ENCODE data around the gene TNXB.

The TNXB gene

GRCh38 chr6:32082478-32082877, 26.7 kb downstream of the TNXB start:
- DNase-seq (ENCODE audit: low spot score): no peak
- no peaks in the 10 kb centered on the region for H3K36me3 ChIP-seq (replicated peaks in 1 of 2; ENCODE audit: control insufficient read depth in 2 of 2, insufficient read depth in 2 of 2, low read length in 2 of 2)
- no peak overlapping the region for H4K91ac ChIP-seq (ENCODE audit: low read depth, low read length, poor library complexity)
- no peak overlapping the region for H2BK5ac ChIP-seq (ENCODE audit: low read length)
- H3K9me3 ChIP-seq (replicated peaks in 1 of 2; ENCODE audit: control insufficient read depth in 2 of 2, insufficient read depth in 1 of 2, low read depth in 1 of 2, low read length in 2 of 2): no peaks in the 10 kb centered on the region
- no peak overlapping the region for H4K8ac ChIP-seq (ENCODE audit: low read depth, low read length)
- no peak overlapping the region for H3K23ac ChIP-seq (ENCODE audit: low read depth, low read length, poor library complexity)
- no peak overlapping the region for H3K27ac ChIP-seq (replicated peaks; ENCODE audit: low read length)
- H3K14ac ChIP-seq (ENCODE audit: low read length): no peak overlapping the region
- no peaks in the 10 kb centered on the region for H3K79me1 ChIP-seq (ENCODE audit: low read depth, low read length)
- H2BK15ac ChIP-seq (ENCODE audit: low read length): no peak overlapping the region
- H3K9ac ChIP-seq (ENCODE audit: low read depth, low read length, poor library complexity): no peak overlapping the region
- H2BK12ac ChIP-seq (ENCODE audit: low read length): no peak overlapping the region
- H2AK5ac ChIP-seq (ENCODE audit: low read depth, low read length): no peak overlapping the region
- H3K4me3 ChIP-seq (ENCODE audit: low read length in 2 of 2): no peak overlapping the region
- WGBS, 2 donors (ENCODE audit: extremely low coverage in 2 of 2, insufficient read length in 2 of 2, insufficient replicate concordance in 1 of 2): no CpG with 5 or more reads among the region's 6 CpGs
- no peak overlapping the region for H3K4ac ChIP-seq (ENCODE audit: low read length)
- no peak overlapping the region for H3K4me2 ChIP-seq (ENCODE audit: insufficient read depth, low read length, poor library complexity, severe bottlenecking)
- H2BK120ac ChIP-seq (ENCODE audit: low read depth, low read length): no peak overlapping the region
- peaks cover 0 to 39% (median 8%) of the 10 kb centered on the region in 3 experiments for H3K27me3 ChIP-seq (ENCODE audit: control insufficient read depth in 3 of 3, insufficient read depth in 3 of 3, low read depth in 1 of 3, low read length in 3 of 3)
- H3K4me1 ChIP-seq (ENCODE audit: control insufficient read depth in 2 of 2, insufficient read depth in 1 of 2, low read depth in 1 of 2, low read length in 2 of 2): peaks cover 0 to 4% of the 10 kb centered on the region in 2 donors
- H2AFZ ChIP-seq (ENCODE audit: low read length): no peak overlapping the region
- H3K18ac ChIP-seq (ENCODE audit: low read length): no peak overlapping the region

DNA sequence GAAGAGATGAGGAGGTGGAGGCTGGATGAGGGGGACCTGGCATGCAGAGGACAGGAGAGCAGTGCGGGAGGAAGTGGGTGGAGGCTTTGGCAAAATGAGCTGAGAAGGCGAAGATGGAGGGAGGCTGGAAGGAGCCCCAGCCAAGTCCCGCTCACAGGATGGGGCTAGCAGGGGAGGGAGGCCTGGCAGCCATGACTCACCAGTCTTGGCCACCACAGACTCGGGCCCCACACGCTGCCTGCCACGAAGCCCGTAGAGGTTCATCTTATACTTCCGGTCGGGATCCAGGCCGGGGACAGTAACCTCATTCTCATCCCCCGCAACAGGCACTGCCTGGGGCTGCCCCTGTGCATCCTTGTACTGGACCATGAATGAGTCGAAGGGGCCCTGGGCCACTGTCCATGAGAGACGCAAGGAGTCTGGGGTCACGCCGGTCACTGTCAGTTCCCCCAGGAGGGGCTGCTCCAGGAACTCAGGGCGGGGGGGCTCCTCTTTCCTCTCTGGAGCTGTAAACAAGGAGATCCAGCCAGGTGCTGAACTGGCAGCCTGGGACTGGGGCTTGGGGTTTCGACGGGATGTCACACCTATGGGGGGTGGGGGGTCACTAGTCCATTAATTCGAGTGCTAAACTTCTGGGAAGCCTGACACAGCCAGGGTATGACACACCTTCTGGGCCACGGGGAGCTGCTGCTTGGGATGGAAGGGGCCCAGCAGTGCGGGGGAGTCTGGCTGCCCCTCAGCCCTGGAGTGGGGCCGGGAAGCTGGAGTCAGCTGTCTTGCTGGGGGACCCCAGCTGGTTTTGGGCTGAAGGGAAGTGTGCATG, 27.8 kb downstream of the TNXB start:
- H2BK15ac ChIP-seq (ENCODE audit: low read length): no peak overlapping the region
- H3K9me3 ChIP-seq (replicated peaks in 1 of 2; ENCODE audit: control insufficient read depth in 2 of 2, insufficient read depth in 1 of 2, low read depth in 1 of 2, low read length in 2 of 2): no peaks in the 10 kb centered on the region
- peaks cover 0 to 4% of the 10 kb centered on the region in 2 donors for H3K4me1 ChIP-seq (ENCODE audit: control insufficient read depth in 2 of 2, insufficient read depth in 1 of 2, low read depth in 1 of 2, low read length in 2 of 2)
- no peak overlapping the region for H3K23ac ChIP-seq (ENCODE audit: low read depth, low read length, poor library complexity)
- no peaks in the 10 kb centered on the region for H3K79me1 ChIP-seq (ENCODE audit: low read depth, low read length)
- no peak overlapping the region for H3K9ac ChIP-seq (ENCODE audit: low read depth, low read length, poor library complexity)
- no peaks in the 10 kb centered on the region for H3K36me3 ChIP-seq (replicated peaks in 1 of 2; ENCODE audit: control insufficient read depth in 2 of 2, insufficient read depth in 2 of 2, low read length in 2 of 2)
- no CpG with 5 or more reads among the region's 22 CpGs for WGBS, 2 donors (ENCODE audit: extremely low coverage in 2 of 2, insufficient read length in 2 of 2, insufficient replicate concordance in 1 of 2)
- H3K18ac ChIP-seq (ENCODE audit: low read length): peak overlapping the region; percentile 39
- no peak overlapping the region for H4K8ac ChIP-seq (ENCODE audit: low read depth, low read length)
- no peak overlapping the region for H2BK5ac ChIP-seq (ENCODE audit: low read length)
- H3K27ac ChIP-seq (replicated peaks; ENCODE audit: low read length): no peak overlapping the region
- no peak overlapping the region for H3K14ac ChIP-seq (ENCODE audit: low read length)
- H3K4me2 ChIP-seq (ENCODE audit: insufficient read depth, low read length, poor library complexity, severe bottlenecking): no peak overlapping the region
- H2AK5ac ChIP-seq (ENCODE audit: low read depth, low read length): no peak overlapping the region
- H3K4me3 ChIP-seq (ENCODE audit: low read length in 2 of 2): no peak overlapping the region
- peak overlapping the region; percentile 21 for H2AFZ ChIP-seq (ENCODE audit: low read length)
- no peak overlapping the region for H2BK120ac ChIP-seq (ENCODE audit: low read depth, low read length)
- H3K27me3 ChIP-seq (ENCODE audit: control insufficient read depth in 3 of 3, insufficient read depth in 3 of 3, low read depth in 1 of 3, low read length in 3 of 3): peaks cover 0 to 31% (median 0%) of the 10 kb centered on the region in 3 experiments
- no peak overlapping the region for H2BK12ac ChIP-seq (ENCODE audit: low read length)
- DNase-seq (ENCODE audit: low spot score): no peak
- no peak overlapping the region for H4K91ac ChIP-seq (ENCODE audit: low read depth, low read length, poor library complexity)
- no peak overlapping the region for H3K4ac ChIP-seq (ENCODE audit: low read length)

DNA sequence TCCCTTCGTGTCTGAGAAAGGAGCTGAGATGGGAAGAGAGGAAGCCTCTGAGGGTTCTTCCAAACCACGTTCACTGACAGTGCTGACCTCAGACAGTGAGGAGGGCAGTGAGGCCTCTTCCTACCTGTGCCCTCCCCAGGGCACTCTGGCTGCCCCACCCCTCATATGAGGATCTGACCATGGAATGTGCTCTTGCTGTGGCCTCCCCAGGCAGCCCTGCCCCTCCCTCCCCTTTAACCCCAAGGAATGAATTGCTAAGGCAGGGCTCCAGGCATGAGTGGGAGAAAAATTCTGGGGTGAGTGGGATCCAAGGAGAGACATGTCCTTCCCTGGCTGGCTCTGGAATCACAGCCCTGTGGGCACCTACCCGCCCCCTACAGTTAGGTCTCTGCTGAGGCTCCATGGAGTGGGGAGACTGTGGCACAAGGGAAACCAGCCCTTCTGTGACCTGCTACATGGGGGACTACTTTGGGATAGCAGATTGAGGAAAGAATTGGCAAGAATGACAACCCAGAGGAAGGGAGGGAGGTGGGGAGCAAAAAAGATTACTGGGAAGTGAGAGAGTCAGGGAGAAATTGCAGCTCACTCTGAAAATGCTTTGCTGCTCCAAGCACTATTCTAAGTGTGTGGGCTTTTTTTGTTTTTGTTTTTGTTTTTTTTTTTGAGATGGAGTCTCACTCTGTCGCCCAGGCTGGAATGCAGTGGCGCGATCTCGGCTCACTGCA, 29.4 kb downstream of the TNXB start:
- Histone ChIP-seq H3K9me3 (replicated peaks in 1 of 2; ENCODE audit: control insufficient read depth in 2 of 2, insufficient read depth in 1 of 2, low read depth in 1 of 2, low read length in 2 of 2) (no peaks in the 10 kb centered on the region), H3K4ac (ENCODE audit: low read length) (no peak overlapping the region), H3K14ac (ENCODE audit: low read length) (no peak overlapping the region), H3K4me1 (ENCODE audit: control insufficient read depth in 2 of 2, insufficient read depth in 1 of 2, low read depth in 1 of 2, low read length in 2 of 2) (peaks cover 0 to 7% of the 10 kb centered on the region in 2 donors), H4K91ac (ENCODE audit: low read depth, low read length, poor library complexity) (no peak overlapping the region), H4K8ac (ENCODE audit: low read depth, low read length) (no peak overlapping the region), H3K79me1 (ENCODE audit: low read depth, low read length) (no peaks in the 10 kb centered on the region), H2BK12ac (ENCODE audit: low read length) (no peak overlapping the region), H2BK120ac (ENCODE audit: low read depth, low read length) (no peak overlapping the region), H2BK15ac (ENCODE audit: low read length) (no peak overlapping the region), H3K27ac (replicated peaks; ENCODE audit: low read length) (no peak overlapping the region), H3K27me3 (ENCODE audit: control insufficient read depth in 3 of 3, insufficient read depth in 3 of 3, low read depth in 1 of 3, low read length in 3 of 3) (peaks cover 0 to 23% (median 0%) of the 10 kb centered on the region in 3 experiments), H3K9ac (ENCODE audit: low read depth, low read length, poor library complexity) (no peak overlapping the region), H3K18ac (ENCODE audit: low read length) (no peak overlapping the region), H2AK5ac (ENCODE audit: low read depth, low read length) (no peak overlapping the region), H3K4me3 (ENCODE audit: low read length in 2 of 2) (no peak overlapping the region), H3K23ac (ENCODE audit: low read depth, low read length, poor library complexity) (no peak overlapping the region), H3K36me3 (replicated peaks in 1 of 2; ENCODE audit: control insufficient read depth in 2 of 2, insufficient read depth in 2 of 2, low read length in 2 of 2) (no peaks in the 10 kb centered on the region), H3K4me2 (ENCODE audit: insufficient read depth, low read length, poor library complexity, severe bottlenecking) (no peak overlapping the region), H2BK5ac (ENCODE audit: low read length) (peak overlapping the region; percentile 26), H2AFZ (ENCODE audit: low read length) (no peak overlapping the region)
- no CpG with 5 or more reads among the region's 7 CpGs for WGBS, 2 donors (ENCODE audit: extremely low coverage in 2 of 2, insufficient read length in 2 of 2, insufficient replicate concordance in 1 of 2)
- DNase-seq (ENCODE audit: low spot score): no peak

- no peak for DNase-seq (ENCODE audit: low spot score)
- no peak overlapping the region for H3K18ac ChIP-seq (ENCODE audit: low read length)
- H3K4me1 ChIP-seq (ENCODE audit: control insufficient read depth in 2 of 2, insufficient read depth in 1 of 2, low read depth in 1 of 2, low read length in 2 of 2): peaks cover 0 to 16% of the 10 kb centered on the region in 2 donors
- H2BK12ac ChIP-seq (ENCODE audit: low read length): no peak overlapping the region
- H2AFZ ChIP-seq (ENCODE audit: low read length): no peak overlapping the region
- H3K4me3 ChIP-seq (ENCODE audit: low read length in 2 of 2): no peak overlapping the region
- no peak overlapping the region for H2BK120ac ChIP-seq (ENCODE audit: low read depth, low read length)
- no peak overlapping the region for H4K8ac ChIP-seq (ENCODE audit: low read depth, low read length)
- H3K14ac ChIP-seq (ENCODE audit: low read length): no peak overlapping the region
- no peak overlapping the region for H3K4ac ChIP-seq (ENCODE audit: low read length)
- H2BK5ac ChIP-seq (ENCODE audit: low read length): no peak overlapping the region
- no CpG with 5 or more reads among the region's 12 CpGs for WGBS, 2 donors (ENCODE audit: extremely low coverage in 2 of 2, insufficient read length in 2 of 2, insufficient replicate concordance in 1 of 2)
- H3K9me3 ChIP-seq (replicated peaks in 1 of 2; ENCODE audit: control insufficient read depth in 2 of 2, insufficient read depth in 1 of 2, low read depth in 1 of 2, low read length in 2 of 2): no peaks in the 10 kb centered on the region
- no peak overlapping the region for H4K91ac ChIP-seq (ENCODE audit: low read depth, low read length, poor library complexity)
- no peak overlapping the region for H3K9ac ChIP-seq (ENCODE audit: low read depth, low read length, poor library complexity)
- no peak overlapping the region for H2AK5ac ChIP-seq (ENCODE audit: low read depth, low read length)
- no peak overlapping the region for H2BK15ac ChIP-seq (ENCODE audit: low read length)
- H3K79me1 ChIP-seq (ENCODE audit: low read depth, low read length): no peaks in the 10 kb centered on the region
- H3K23ac ChIP-seq (ENCODE audit: low read depth, low read length, poor library complexity): no peak overlapping the region
- H3K36me3 ChIP-seq (replicated peaks in 1 of 2; ENCODE audit: control insufficient read depth in 2 of 2, insufficient read depth in 2 of 2, low read length in 2 of 2): no peaks in the 10 kb centered on the region
- H3K27ac ChIP-seq (replicated peaks; ENCODE audit: low read length): no peak overlapping the region
- H3K4me2 ChIP-seq (ENCODE audit: insufficient read depth, low read length, poor library complexity, severe bottlenecking): no peak overlapping the region
- peaks cover 0 to 10% (median 0%) of the 10 kb centered on the region in 3 experiments for H3K27me3 ChIP-seq (ENCODE audit: control insufficient read depth in 3 of 3, insufficient read depth in 3 of 3, low read depth in 1 of 3, low read length in 3 of 3)
These were observed 32.8 kb downstream of the TNXB start for GRCh38 chr6:32076321-32076809.

All from neuronal stem cell (in vitro differentiated cells).